HG02870 (cell line): ENCODE measurements around the gene PRR16.

ENCODE experiments used
- ATAC-seq: cut with Tn5 transposase; IDR thresholded peaks from one replicate; pipeline ENCODE4 v1.9.1; 2021; ENCODE audit warnings: mild to moderate bottlenecking, moderate library complexity; ENCODE audit not compliant: unreplicated experiment

Gene PRR16

GRCh38 chr5:120564013-120564412, 99.9 kb downstream of the PRR16 start:
- ATAC-seq = no peak

GRCh38 chr5:120567066-120567465, 103.0 kb downstream of the PRR16 start:
- ATAC-seq = no peak

GRCh38 chr5:120567921-120568320, 103.8 kb downstream of the PRR16 start:
- no peak for ATAC-seq

GRCh38 chr5:120568711-120569110, 104.6 kb downstream of the PRR16 start:
- ATAC-seq = no peak

- ATAC-seq = no peak
Observed at GRCh38 chr5:120576588-120576987, 112.5 kb downstream of the PRR16 start.

- no peak for ATAC-seq
Observed at GRCh38 chr5:120582635-120583034, 118.5 kb downstream of the PRR16 start.

- no peak for ATAC-seq
Observed at GRCh38 chr5:120586646-120587045, 122.5 kb downstream of the PRR16 start.

GRCh38 chr5:120591911-120592310, 127.8 kb downstream of the PRR16 start:
- no peak for ATAC-seq

- no peak for ATAC-seq
Observed at GRCh38 chr5:120599576-120599975, 135.5 kb downstream of the PRR16 start.

GRCh38 chr5:120600639-120601038, 136.5 kb downstream of the PRR16 start:
- ATAC-seq = no peak

- ATAC-seq = no peak
Observed at GRCh38 chr5:120602033-120602432, 137.9 kb downstream of the PRR16 start.

GRCh38 chr5:120604884-120605283, 140.8 kb downstream of the PRR16 start:
- no peak for ATAC-seq

- ATAC-seq = no peak
Observed at GRCh38 chr5:120605325-120606079, 141.4 kb downstream of the PRR16 start.

- ATAC-seq = no peak
Observed at GRCh38 chr5:120609570-120609969, 145.5 kb downstream of the PRR16 start.

- no peak for ATAC-seq
Observed at GRCh38 chr5:120610145-120610544, 146.0 kb downstream of the PRR16 start.

GRCh38 chr5:120613729-120614128, 149.6 kb downstream of the PRR16 start:
- ATAC-seq = no peak

GRCh38 chr5:120614531-120615180, 150.6 kb downstream of the PRR16 start:
- ATAC-seq = no peak

GRCh38 chr5:120615967-120616645, 152.0 kb downstream of the PRR16 start:
- no peak for ATAC-seq

- no peak for ATAC-seq
Observed at GRCh38 chr5:120621339-120621738, 157.2 kb downstream of the PRR16 start.

GRCh38 chr5:120624021-120624563, 160.0 kb downstream of the PRR16 start:
- ATAC-seq = no peak

GRCh38 chr5:120628156-120628555, 164.1 kb downstream of the PRR16 start:
- ATAC-seq = no peak

- ATAC-seq = no peak
Observed at GRCh38 chr5:120630550-120630949, 166.4 kb downstream of the PRR16 start.
